B cell (primary cell): ENCODE measurements around the gene ANKRD11.

Source experiments
- EZH2 ChIP-seq: IDR thresholded peaks from 2 replicates; pipeline ENCODE4 v1.6.1; 2012; ENCODE audit warnings: borderline replicate concordance, low read depth, mild to moderate bottlenecking, moderate library complexity, low read length; ENCODE audit not compliant: insufficient read depth, poor library complexity, severe bottlenecking
- TF ChIP-seq, protein P1 (sequence below): fragments of 200-600 bp; IDR thresholded peaks from one replicate; pipeline ENCODE4 v1.8.0; 2022; ENCODE audit warnings: antibody characterized with exemption, mild to moderate bottlenecking

DNA sequence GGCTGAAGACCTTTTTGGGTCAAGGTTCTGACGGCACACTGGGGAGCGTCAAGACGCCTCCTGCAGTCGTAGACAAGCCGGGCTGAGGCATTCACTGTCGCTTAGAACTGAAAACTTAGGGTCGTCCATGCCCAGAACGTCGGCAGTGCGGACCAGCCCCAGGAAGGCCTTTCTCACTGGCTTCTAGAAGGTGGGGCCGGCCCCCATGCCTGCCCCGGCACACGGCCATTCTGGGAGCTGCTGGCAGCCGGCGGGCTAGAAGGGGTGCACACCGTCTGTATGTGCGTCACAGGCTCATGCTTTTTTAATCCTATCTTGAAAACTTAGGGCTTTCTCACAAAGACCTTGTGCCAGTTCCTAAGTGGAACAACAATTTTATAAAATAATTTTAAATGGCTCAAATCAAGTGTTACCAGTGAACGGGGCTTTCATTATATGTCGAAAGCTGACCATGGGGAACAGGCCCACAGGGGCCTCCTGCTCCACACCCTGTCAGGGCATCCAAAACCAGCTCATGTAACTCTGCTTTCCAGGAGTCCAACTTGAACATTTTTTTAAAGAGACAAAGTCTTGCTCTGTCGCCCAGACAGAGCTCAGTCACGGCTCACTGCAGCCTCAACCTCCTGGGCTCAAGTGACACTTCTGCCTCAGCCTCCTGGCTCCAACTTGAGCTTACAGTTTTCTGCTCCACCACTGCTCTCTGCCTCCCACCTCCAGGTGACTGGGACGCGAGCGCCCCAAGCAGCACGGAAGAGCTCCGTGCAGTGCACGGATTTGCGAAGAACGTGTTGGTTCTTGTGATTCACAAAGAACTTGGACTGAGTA is 111.2 kb downstream of the ANKRD11 start:
- TF ChIP-seq, protein P1, sequence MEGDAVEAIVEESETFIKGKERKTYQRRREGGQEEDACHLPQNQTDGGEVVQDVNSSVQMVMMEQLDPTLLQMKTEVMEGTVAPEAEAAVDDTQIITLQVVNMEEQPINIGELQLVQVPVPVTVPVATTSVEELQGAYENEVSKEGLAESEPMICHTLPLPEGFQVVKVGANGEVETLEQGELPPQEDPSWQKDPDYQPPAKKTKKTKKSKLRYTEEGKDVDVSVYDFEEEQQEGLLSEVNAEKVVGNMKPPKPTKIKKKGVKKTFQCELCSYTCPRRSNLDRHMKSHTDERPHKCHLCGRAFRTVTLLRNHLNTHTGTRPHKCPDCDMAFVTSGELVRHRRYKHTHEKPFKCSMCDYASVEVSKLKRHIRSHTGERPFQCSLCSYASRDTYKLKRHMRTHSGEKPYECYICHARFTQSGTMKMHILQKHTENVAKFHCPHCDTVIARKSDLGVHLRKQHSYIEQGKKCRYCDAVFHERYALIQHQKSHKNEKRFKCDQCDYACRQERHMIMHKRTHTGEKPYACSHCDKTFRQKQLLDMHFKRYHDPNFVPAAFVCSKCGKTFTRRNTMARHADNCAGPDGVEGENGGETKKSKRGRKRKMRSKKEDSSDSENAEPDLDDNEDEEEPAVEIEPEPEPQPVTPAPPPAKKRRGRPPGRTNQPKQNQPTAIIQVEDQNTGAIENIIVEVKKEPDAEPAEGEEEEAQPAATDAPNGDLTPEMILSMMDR, result no peak
- no peak for TF ChIP-seq EZH2
